Osteoblast (primary cell): ENCODE data around the gene LBHD2. TPM values are rescaled to one million over a fixed set of nuclear protein-coding genes. Genes with fewer than 3 reads are reported as not detected.
"Not testable (repeated sequence)": the region's sequence is repeated elsewhere in the genome, so short reads cannot be mapped to it uniquely, and the experiment has no call there.

Source experiments
- DNase-seq: peaks from one replicate; pipeline ENCODE4 v3.0.0; 2011; ENCODE audit warnings: low spot score, mixed read lengths; ENCODE audit not compliant: insufficient read length; ENCODE audit errors: missing footprints
- H2AFZ ChIP-seq: 2 replicates; pipeline ENCODE4 v1.6.0; 2011; ENCODE audit warnings: mild to moderate bottlenecking, low read length
- H3K27ac ChIP-seq: 2 replicates; pipeline ENCODE4 v1.5.1; 2011; ENCODE audit warnings: mild to moderate bottlenecking, low read depth, low read length, moderate library complexity
- H3K27me3 ChIP-seq: 2 replicates; pipeline ENCODE4 v1.6.0; 2012; ENCODE audit warnings: mild to moderate bottlenecking, control low read depth, inconsistent platforms, low read length, moderate library complexity; ENCODE audit not compliant: insufficient read depth
- H3K36me3 ChIP-seq: 2 replicates; pipeline ENCODE4 v1.5.1; 2011; ENCODE audit warnings: mild to moderate bottlenecking, low read length, control low read depth, moderate library complexity; ENCODE audit not compliant: insufficient read depth
- H3K4me1 ChIP-seq: 2 replicates; pipeline ENCODE4 v1.5.1; 2011; ENCODE audit warnings: mild to moderate bottlenecking, low read length, control low read depth, moderate library complexity; ENCODE audit not compliant: insufficient read depth
- H3K4me2 ChIP-seq: 2 replicates; pipeline ENCODE4 v1.6.0; 2011; ENCODE audit warnings: mild to moderate bottlenecking, low read length; ENCODE audit not compliant: insufficient read depth
- H3K4me3 ChIP-seq: fragments of 200-600 bp; sonication (generic); 3 replicates; pipeline ENCODE4 v1.5.1; 2012; ENCODE audit warnings: mild to moderate bottlenecking, low read length, inconsistent platforms; ENCODE audit not compliant: insufficient read depth
- H3K79me2 ChIP-seq: 2 replicates; pipeline ENCODE4 v1.6.0; 2012; ENCODE audit warnings: mild to moderate bottlenecking, low read length, control low read depth, inconsistent platforms; ENCODE audit not compliant: insufficient read depth
- H3K9me3 ChIP-seq: 2 replicates; pipeline ENCODE4 v1.5.1; 2011; ENCODE audit warnings: low read depth, low read length, control low read depth
- H4K20me1 ChIP-seq: 2 replicates; pipeline ENCODE4 v1.6.0; 2012; ENCODE audit warnings: mild to moderate bottlenecking, low read length, control low read depth; ENCODE audit not compliant: insufficient read depth
- CTCF ChIP-seq: IDR thresholded peaks from 2 replicates; pipeline ENCODE4 v1.5.1; 2011; ENCODE audit warnings: mild to moderate bottlenecking, low read depth, low read length, moderate library complexity; ENCODE audit errors: extremely low read depth
- total RNA-seq: library from RNA; depleted of rRNA; stranded (reverse); fragments of >200 nt; gene quantifications from 2 replicates; pipeline ENCODE4 v1.2.3, GENCODE V29; 2012

The LBHD2 gene
- total RNA-seq, 1 donor, result not detected

- H3K4me3 ChIP-seq, result no peak overlapping the region
- H2AFZ ChIP-seq, result peak overlapping the region; percentile 78
- H3K27ac ChIP-seq, result no peak overlapping the region
- no peaks in the 10 kb centered on the region for H4K20me1 ChIP-seq
- peaks cover 27% of the 10 kb centered on the region for H3K4me1 ChIP-seq
- no peaks in the 10 kb centered on the region for H3K27me3 ChIP-seq
- H3K79me2 ChIP-seq, result no peaks in the 10 kb centered on the region
- no peaks in the 10 kb centered on the region for H3K9me3 ChIP-seq
- no peak overlapping the region for H3K4me2 ChIP-seq
- no peak for TF ChIP-seq CTCF
- H3K36me3 ChIP-seq, result no peaks in the 10 kb centered on the region
- peak; percentile 89 for DNase-seq
These were observed 34.1 kb downstream of the LBHD2 start for GRCh38 chr14:103118018-103118662.

- no peak for TF ChIP-seq CTCF
- H3K27ac ChIP-seq, result no peak overlapping the region
- H3K4me1 ChIP-seq, result peaks cover 29% of the 10 kb centered on the region
- H3K79me2 ChIP-seq, result peaks cover 2% of the 10 kb centered on the region
- no peaks in the 10 kb centered on the region for H3K27me3 ChIP-seq
- H2AFZ ChIP-seq, result no peak overlapping the region
- no peaks in the 10 kb centered on the region for H3K9me3 ChIP-seq
- no peak for DNase-seq
- H3K4me3 ChIP-seq, result no peak overlapping the region
- no peaks in the 10 kb centered on the region for H3K36me3 ChIP-seq
- no peak overlapping the region for H3K4me2 ChIP-seq
- H4K20me1 ChIP-seq, result no peaks in the 10 kb centered on the region
These were observed 34.8 kb downstream of the LBHD2 start for GRCh38 chr14:103118663-103119404.

- not testable (repeated sequence) for H3K27ac ChIP-seq, DNase-seq, H2AFZ ChIP-seq, H3K36me3 ChIP-seq, H4K20me1 ChIP-seq, H3K27me3 ChIP-seq, H3K4me2 ChIP-seq, H3K4me3 ChIP-seq, H3K9me3 ChIP-seq, H3K79me2 ChIP-seq
- peaks cover 35% of the 10 kb centered on the region for H3K4me1 ChIP-seq
These were observed 35.5 kb downstream of the LBHD2 start for GRCh38 chr14:103119527-103119926.

GRCh38 chr14:103121121-103121845, 37.3 kb downstream of the LBHD2 start:
- H3K79me2 ChIP-seq, result peaks cover 18% of the 10 kb centered on the region
- DNase-seq, result no peak
- H3K36me3 ChIP-seq, result no peaks in the 10 kb centered on the region
- peaks cover 32% of the 10 kb centered on the region for H3K4me1 ChIP-seq
- H3K9me3 ChIP-seq, result no peaks in the 10 kb centered on the region
- TF ChIP-seq CTCF, result no peak
- H2AFZ ChIP-seq, result no peak overlapping the region
- H3K4me2 ChIP-seq, result peak overlapping the region; percentile 9
- no peaks in the 10 kb centered on the region for H3K27me3 ChIP-seq
- peaks cover 21% of the 10 kb centered on the region for H4K20me1 ChIP-seq
- no peak overlapping the region for H3K4me3 ChIP-seq
- H3K27ac ChIP-seq, result no peak overlapping the region
